ENCODE measurements around the gene TMEM200B. TPM values are rescaled to one million over a fixed set of nuclear protein-coding genes. Genes with fewer than 3 reads are reported as not detected.

TMEM200B gene
- total RNA-seq, result 10 to 100 TPM in 1 of 3 donors, 1 to 10 TPM in 1, under 1 TPM in 1; 0.90 to 33.9 (median 3.9) TPM
- long read RNA-seq, donor 1, transcript TMEM200B-202 (2 exons, 2,501 nt), result major isoform, 73 of 123 reads
- long read RNA-seq, donor 1, transcript TMEM200B-201 (2 exons, 2,553 nt), result minor isoform, 6 of 123 reads
- long read RNA-seq, donor 1, partial matches to known transcripts, result 0 of 123 reads
- long read RNA-seq, donor 1, other reads (novel, unspliced or antisense), result 44 of 123 reads
- long read RNA-seq, donor 2, result 0 reads

DNA sequence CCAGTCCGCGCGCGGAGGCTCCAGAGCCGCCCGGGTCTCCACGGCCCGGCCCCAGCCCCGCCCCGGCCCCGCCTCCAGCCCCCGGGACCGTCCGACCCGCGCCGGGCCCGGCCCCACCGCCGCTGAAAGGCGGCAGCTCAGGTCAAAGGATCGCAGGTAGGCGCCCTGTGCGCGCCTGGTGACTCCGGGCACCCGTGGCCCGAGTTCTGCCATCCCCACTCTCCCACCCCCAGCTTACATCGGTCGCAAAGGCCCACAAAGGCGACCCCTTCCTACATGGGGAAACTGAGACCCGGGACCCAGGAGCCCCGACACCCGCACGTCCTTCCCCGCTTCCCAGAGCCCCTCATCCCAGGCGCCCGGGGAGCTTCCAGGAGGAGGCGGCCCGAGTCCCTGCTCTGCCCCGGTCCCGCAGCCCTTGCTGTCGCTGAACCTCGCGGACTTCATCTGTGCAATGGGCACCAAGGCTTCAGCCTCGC is at the start of gene TMEM200B:
TSS of gene TMEM200B (minus strand) at position 17 of the 479 bp plus-strand sequence. CDS start 2,075 bp downstream, outside the sequence.
- Histone ChIP-seq H3K4me3 (no peak within 1 kb of the TSS), H3K4me1 (ENCODE audit: low read depth) (peaks cover 34% of the 10 kb centered on the region), H3K9me3 (no peaks in the 10 kb centered on the region), H3K36me3 (ENCODE audit: low read depth) (no peaks in the 10 kb centered on the region)
- DNase-seq, result peak in 1 of 3 donors; percentile 38
- TF ChIP-seq, protein P1, sequence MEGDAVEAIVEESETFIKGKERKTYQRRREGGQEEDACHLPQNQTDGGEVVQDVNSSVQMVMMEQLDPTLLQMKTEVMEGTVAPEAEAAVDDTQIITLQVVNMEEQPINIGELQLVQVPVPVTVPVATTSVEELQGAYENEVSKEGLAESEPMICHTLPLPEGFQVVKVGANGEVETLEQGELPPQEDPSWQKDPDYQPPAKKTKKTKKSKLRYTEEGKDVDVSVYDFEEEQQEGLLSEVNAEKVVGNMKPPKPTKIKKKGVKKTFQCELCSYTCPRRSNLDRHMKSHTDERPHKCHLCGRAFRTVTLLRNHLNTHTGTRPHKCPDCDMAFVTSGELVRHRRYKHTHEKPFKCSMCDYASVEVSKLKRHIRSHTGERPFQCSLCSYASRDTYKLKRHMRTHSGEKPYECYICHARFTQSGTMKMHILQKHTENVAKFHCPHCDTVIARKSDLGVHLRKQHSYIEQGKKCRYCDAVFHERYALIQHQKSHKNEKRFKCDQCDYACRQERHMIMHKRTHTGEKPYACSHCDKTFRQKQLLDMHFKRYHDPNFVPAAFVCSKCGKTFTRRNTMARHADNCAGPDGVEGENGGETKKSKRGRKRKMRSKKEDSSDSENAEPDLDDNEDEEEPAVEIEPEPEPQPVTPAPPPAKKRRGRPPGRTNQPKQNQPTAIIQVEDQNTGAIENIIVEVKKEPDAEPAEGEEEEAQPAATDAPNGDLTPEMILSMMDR (IDR thresholded peaks at IDR 0.05), result no peak
- peak; percentile 6 for ATAC-seq
- intact Hi-C loops (cut with DNase I, micrococcal nuclease), result loop anchor here in 1 of 2 donors (10.0 kb wide), 1 partner anchor 51 kb away; no protein-coding TSS in a partner anchor

DNA sequence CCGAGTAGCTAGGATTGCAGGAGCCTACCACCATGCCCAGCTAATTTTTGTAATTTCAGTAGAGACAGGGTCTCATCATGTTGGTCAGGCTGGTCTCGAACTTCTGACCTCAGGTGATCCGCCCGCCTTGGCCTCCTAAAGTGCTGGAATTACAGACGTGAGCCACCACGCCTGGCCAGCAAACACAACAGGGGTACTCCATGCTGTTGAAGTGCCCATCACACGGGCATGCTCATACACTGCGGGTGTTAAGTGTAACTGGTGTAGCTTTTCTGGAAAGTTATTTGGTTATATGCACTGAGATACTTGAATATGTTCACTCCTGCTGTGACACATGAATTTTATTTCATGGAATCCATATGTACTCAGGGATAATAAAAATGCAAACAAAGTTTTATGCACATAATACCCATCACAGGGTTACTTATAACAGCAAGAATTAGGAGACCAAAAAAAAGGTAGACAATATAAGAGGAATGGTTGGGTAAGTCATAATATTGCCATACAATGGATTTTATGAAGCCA is 48.8 kb upstream of the TMEM200B start:
- intact Hi-C loops (cut with DNase I, micrococcal nuclease), result loop anchor here in 1 of 2 donors (10.0 kb wide), 1 partner anchor 48 kb away; the partner anchor contains the start of gene TMEM200B
- Histone ChIP-seq H3K9me3 (no peaks in the 10 kb centered on the region), H3K4me1 (ENCODE audit: low read depth) (peaks cover 28% of the 10 kb centered on the region), H3K4me3 (no peak overlapping the region), H3K36me3 (ENCODE audit: low read depth) (no peaks in the 10 kb centered on the region)
- DNase-seq (no peak), ATAC-seq (no peak)
- TF ChIP-seq, protein P1 (IDR thresholded peaks at IDR 0.05), result no peak

DNA sequence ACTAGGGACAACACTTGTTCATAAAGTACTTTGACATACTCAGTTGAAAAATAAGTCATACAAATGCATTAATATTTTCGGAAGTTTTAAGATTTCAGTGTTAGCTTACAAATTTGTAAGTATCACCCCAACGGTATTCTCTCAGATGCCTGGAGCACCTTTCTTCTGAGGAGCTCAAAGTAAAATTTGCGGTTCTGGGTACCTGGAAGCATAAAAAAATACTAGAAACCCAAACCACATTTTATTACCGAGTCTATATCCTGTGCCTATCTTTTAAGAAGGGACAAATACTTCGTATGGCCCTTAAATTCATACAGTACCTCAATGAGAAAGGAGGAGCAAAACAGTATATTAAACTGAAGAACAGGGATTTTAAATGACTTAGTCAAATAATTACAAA is 47.8 kb upstream of the TMEM200B start:
- intact Hi-C loops (cut with DNase I, micrococcal nuclease), result loop anchor here in 1 of 2 donors (10.0 kb wide), 1 partner anchor 47 kb away; the partner anchor contains the start of gene TMEM200B
- peaks cover 29% of the 10 kb centered on the region for H3K4me1 ChIP-seq (ENCODE audit: low read depth)
- DNase-seq (no peak), ATAC-seq (no peak)
- no peak overlapping the region for H3K4me3 ChIP-seq
- TF ChIP-seq, protein P1 (IDR thresholded peaks at IDR 0.05), result no peak
- no peaks in the 10 kb centered on the region for H3K9me3 ChIP-seq
- no peaks in the 10 kb centered on the region for H3K36me3 ChIP-seq (ENCODE audit: low read depth)

DNA sequence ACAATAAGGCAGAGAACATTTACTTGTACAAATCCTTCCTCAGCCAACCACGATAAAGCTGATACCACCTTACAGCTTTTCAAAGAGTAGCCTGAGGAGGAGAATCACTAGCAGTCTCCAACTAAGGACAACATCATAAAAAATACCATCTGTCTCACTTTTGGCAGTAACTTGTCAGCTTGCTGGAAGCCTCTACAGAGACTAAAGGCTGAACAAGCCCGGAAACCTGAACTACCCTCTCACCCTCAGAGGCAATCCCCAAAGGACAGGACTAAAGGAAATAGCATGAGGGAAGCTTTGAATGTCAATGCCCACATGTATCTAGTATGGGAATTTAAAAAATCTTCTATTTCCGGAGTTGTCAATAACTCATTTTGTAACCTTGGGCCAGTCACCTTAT is 47.4 kb upstream of the TMEM200B start:
- peaks cover 29% of the 10 kb centered on the region for H3K4me1 ChIP-seq (ENCODE audit: low read depth)
- intact Hi-C loops (cut with DNase I, micrococcal nuclease), result loop anchor here in 1 of 2 donors (10.0 kb wide), 1 partner anchor 46 kb away; the partner anchor contains the start of gene TMEM200B
- ATAC-seq, result peak; percentile 19
- H3K9me3 ChIP-seq, result no peaks in the 10 kb centered on the region
- H3K36me3 ChIP-seq (ENCODE audit: low read depth), result no peaks in the 10 kb centered on the region
- H3K4me3 ChIP-seq, result no peak overlapping the region
- TF ChIP-seq, protein P1 (IDR thresholded peaks at IDR 0.05), result no peak
- no peak for DNase-seq

DNA sequence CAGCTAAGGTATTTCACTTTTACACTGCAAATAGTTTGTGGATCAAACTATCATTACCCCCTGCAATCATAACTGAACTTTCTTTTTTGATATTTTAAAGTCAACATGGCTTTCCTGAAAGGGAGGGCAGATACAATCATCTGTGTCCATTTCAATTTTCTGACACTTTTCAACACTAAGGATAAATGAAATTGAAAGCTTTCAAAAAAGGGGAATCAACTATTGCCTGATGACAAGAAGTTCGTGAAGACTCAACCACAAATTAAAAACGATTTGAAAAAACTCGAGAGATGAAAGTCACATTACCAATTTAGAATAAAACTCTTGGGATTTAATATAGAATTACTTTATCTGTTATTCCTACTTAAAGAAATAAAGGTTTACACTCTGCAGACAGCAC is 46.3 kb upstream of the TMEM200B start:
- Histone ChIP-seq H3K4me3 (no peak overlapping the region), H3K36me3 (ENCODE audit: low read depth) (no peaks in the 10 kb centered on the region), H3K4me1 (ENCODE audit: low read depth) (peaks cover 29% of the 10 kb centered on the region), H3K9me3 (no peaks in the 10 kb centered on the region)
- no peak for DNase-seq
- intact Hi-C loops (cut with DNase I, micrococcal nuclease), result loop anchor here in 1 of 2 donors (10.0 kb wide), 1 partner anchor 45 kb away; the partner anchor contains the start of gene TMEM200B
- ATAC-seq, result no peak
- TF ChIP-seq, protein P1 (IDR thresholded peaks at IDR 0.05), result no peak

Data from mucosa of descending colon (tissue), 3 donors.